A549 (cell line): Measurements from ENCODE around the gene LANCL2. TPM values are rescaled to one million over a fixed set of nuclear protein-coding genes. Genes with fewer than 3 reads are reported as not detected.
"Not testable (repeated sequence)": the region's sequence is repeated elsewhere in the genome, so short reads cannot be mapped to it uniquely, and the experiment has no call there.

Experiments
- ATAC-seq, 2 experiments: fragments of 200-7000 bp in 1 of 2; fragments of >200 bp in 1 of 2; cut with Nextera tagmentation in 1 of 2; cut with Tn5 transposase in 1 of 2; 3 replicates each; pipeline versions ENCODE4 v1.8.0 to v1.9.1; 2018 to 2020; ENCODE audit warnings: mild to moderate bottlenecking in 1 of 2, moderate library complexity in 1 of 2
- CTCF ChIA-PET: fragments of 300-600 bp; sonication (Branson Sonifier 250); formaldehyde crosslinking; extraction: SDS; loops from one replicate; lab custom pipeline; 2021; ENCODE audit warnings: antibody characterized with exemption, inconsistent platforms; lab: Yijun Ruan, JAX
- POLR2A ChIA-PET: fragments of 350-600 bp; formaldehyde crosslinking; extraction: SDS; loops from one replicate; lab custom pipeline; 2021; ENCODE audit warnings: antibody characterized with exemption, inconsistent platforms; lab: Yijun Ruan, JAX
- DNase-seq, 2 experiments: peaks; one replicate each; pipeline versions ENCODE4 v3.0.0 to v3.0.0-alpha.2; 2011 to 2016; ENCODE audit warnings: low read depth in 1 of 2, low spot score in 1 of 2
- FAIRE-seq: peaks from 2 replicates; lab custom pipeline; 2011; peaks lifted over from hg19 to GRCh38; lab: Jason Lieb, UNC
- H3K27ac ChIP-seq, 2 experiments: fragments of >200 bp; sonication (Bioruptor Twin); formaldehyde crosslinking; 3 replicates each; pipeline ENCODE4 v1.5.1; 2016 to 2017
- H3K4me1 ChIP-seq: fragments of >200 bp; sonication (Bioruptor Twin); formaldehyde crosslinking; 3 replicates; pipeline ENCODE4 v1.6.1; 2016
- H3K4me2 ChIP-seq: fragments of >200 bp; sonication (Bioruptor Twin); formaldehyde crosslinking; 3 replicates; pipeline ENCODE4 v1.6.1; 2016
- H3K4me3 ChIP-seq: fragments of >200 bp; sonication (Bioruptor Twin); formaldehyde crosslinking; 3 replicates; pipeline ENCODE4 v1.5.1; 2016
- H3K9me3 ChIP-seq: fragments of >200 bp; sonication (Bioruptor Twin); formaldehyde crosslinking; 3 replicates; pipeline ENCODE4 v1.6.1; 2016
- BHLHE40 ChIP-seq: IDR thresholded peaks from 2 replicates; pipeline ENCODE4 v1.6.1; 2012; ENCODE audit warnings: low read depth, low read length, inconsistent platforms
- CBX2 ChIP-seq: fragments of 200-600 bp; sonication (generic); IDR thresholded peaks from 2 replicates; pipeline ENCODE4 v1.6.1; 2016; ENCODE audit warnings: low read depth, mild to moderate bottlenecking, borderline replicate concordance
- CBX8 ChIP-seq: fragments of 200-600 bp; sonication (generic); IDR thresholded peaks from 2 replicates; pipeline ENCODE4 v1.6.1; 2016
- EHF ChIP-seq: fragments of 250-450 bp; sonication (Bioruptor Pico); IDR thresholded peaks from 2 replicates; pipeline ENCODE4 v1.5.0; 2020; ENCODE audit warnings: mild to moderate bottlenecking
- EHMT2 ChIP-seq: fragments of 200-600 bp; sonication (generic); IDR thresholded peaks from 2 replicates; pipeline ENCODE4 v1.6.1; 2016; ENCODE audit warnings: antibody characterized with exemption, low read depth, mild to moderate bottlenecking, moderate library complexity
- EP300 ChIP-seq, 2 experiments: fragments of >200 bp; sonication (Bioruptor Twin); formaldehyde crosslinking; IDR thresholded peaks; 2 replicates in 1 of 2; 3 replicates in 1 of 2; pipeline ENCODE4 v1.6.1; 2016 to 2017
- FOSB ChIP-seq: fragments of 250-450 bp; sonication (Bioruptor Pico); IDR thresholded peaks from 2 replicates; pipeline ENCODE4 v1.5.0; 2020; ENCODE audit warnings: mild to moderate bottlenecking, moderate library complexity
- FOSL2 ChIP-seq, 2 experiments: fragments of 450-650 bp in 1 of 2; fragments of >200 bp in 1 of 2; sonication (Bioruptor Twin) in 1 of 2; formaldehyde crosslinking; IDR thresholded peaks; 2 replicates each; pipeline versions ENCODE4 v1.5.0 to v1.6.1; 2016 to 2020; ENCODE audit warnings: mild to moderate bottlenecking in 1 of 2, moderate library complexity in 1 of 2
- GATA3 ChIP-seq: IDR thresholded peaks from 2 replicates; pipeline ENCODE4 v1.6.1; 2012; ENCODE audit warnings: borderline replicate concordance
- HDAC2 ChIP-seq: fragments of 200-600 bp; sonication (generic); IDR thresholded peaks from 2 replicates; pipeline ENCODE4 v1.6.1; 2016
- HEYL ChIP-seq: fragments of 250-450 bp; sonication (Bioruptor Pico); IDR thresholded peaks from 2 replicates; pipeline ENCODE4 v1.8.0; 2021; ENCODE audit warnings: mild to moderate bottlenecking, moderate library complexity
- JUNB ChIP-seq: fragments of >200 bp; sonication (Bioruptor Twin); formaldehyde crosslinking; IDR thresholded peaks from 2 replicates; pipeline ENCODE4 v1.6.1; 2016
- KDM1A ChIP-seq: fragments of 200-600 bp; sonication (generic); IDR thresholded peaks from 2 replicates; pipeline ENCODE4 v1.6.1; 2016; ENCODE audit warnings: low read depth, mild to moderate bottlenecking
- KDM5A ChIP-seq: fragments of 200-600 bp; sonication (generic); IDR thresholded peaks from 2 replicates; pipeline ENCODE4 v1.6.1; 2016; ENCODE audit warnings: antibody characterized with exemption, mild to moderate bottlenecking
- MAFK ChIP-seq: fragments of 450-650 bp; IDR thresholded peaks from 2 replicates; pipeline ENCODE4 v1.6.1; 2014; ENCODE audit not compliant: partially characterized antibody
- MYC ChIP-seq: IDR thresholded peaks from 2 replicates; pipeline ENCODE4 v1.6.1; 2012; ENCODE audit warnings: mild to moderate bottlenecking, inconsistent platforms, low read length, improper control_type of control experiment, borderline replicate concordance
- NFE2L2 ChIP-seq: fragments of 150-350 bp; conservative IDR thresholded peaks from 2 replicates; pipeline ENCODE4 v1.6.1; 2014; ENCODE audit warnings: low read length
- NR3C1 ChIP-seq: fragments of >200 bp; sonication (Bioruptor Twin); formaldehyde crosslinking; IDR thresholded peaks from 3 replicates; pipeline ENCODE4 v1.6.1; 2017
- PHF8 ChIP-seq: fragments of 200-600 bp; sonication (generic); IDR thresholded peaks from 2 replicates; pipeline ENCODE4 v1.6.1; 2016; ENCODE audit warnings: low read depth, mild to moderate bottlenecking, antibody characterized with exemption, moderate library complexity, borderline replicate concordance
- POLR2A ChIP-seq: IDR thresholded peaks from 2 replicates; pipeline ENCODE4 v1.6.1; 2012; ENCODE audit warnings: mild to moderate bottlenecking, low read length
- RARB ChIP-seq: fragments of 250-450 bp; sonication (Bioruptor Pico); IDR thresholded peaks from 2 replicates; pipeline ENCODE4 v1.8.0; 2021; ENCODE audit warnings: mild to moderate bottlenecking, moderate library complexity
- RFX5 ChIP-seq: fragments of 450-650 bp; IDR thresholded peaks from 2 replicates; pipeline ENCODE4 v1.7.1; 2014; ENCODE audit warnings: antibody characterized with exemption, mild to moderate bottlenecking, moderate library complexity
- SMC3 ChIP-seq: fragments of >200 bp; sonication (Bioruptor Twin); formaldehyde crosslinking; IDR thresholded peaks from 3 replicates; pipeline ENCODE4 v1.6.1; 2018; ENCODE audit warnings: inconsistent platforms
- SREBF2 ChIP-seq: fragments of 450-650 bp; IDR thresholded peaks from 2 replicates; pipeline ENCODE4 v1.6.1; 2014; ENCODE audit warnings: mild to moderate bottlenecking, moderate library complexity
- ZC3H11A ChIP-seq: fragments of 450-650 bp; IDR thresholded peaks from 2 replicates; pipeline ENCODE4 v1.6.1; 2014; ENCODE audit warnings: antibody characterized with exemption, mild to moderate bottlenecking
- ZFP36 ChIP-seq: fragments of 450-650 bp; IDR thresholded peaks from 2 replicates; pipeline ENCODE4 v1.6.1; 2014; ENCODE audit warnings: borderline replicate concordance; ENCODE audit not compliant: partially characterized antibody
- WGBS: methylation state at CpG from one replicate; pipeline ENCODE4 v1.1.6; 2017; ENCODE audit errors: missing lambda C conversion rate; 5-methylcytosine and 5-hydroxymethylcytosine counted together
- polyA plus RNA-seq, 4 experiments: library from polyadenylated mRNA; depleted of rRNA in 3 of 4; stranded (reverse); fragments of >200 nt; fragmentation: RNase III in 1 of 4; extraction: RNeasy Plus Mini Kit Qiagen cat#74134 plus additional on column Dnase treatment in 1 of 4; gene quantifications; 2 replicates in 3 of 4; 3 replicates in 1 of 4; pipeline ENCODE4 v1.2.3, GENCODE V29; 2011 to 2017
- TF ChIP-seq, protein P1 (sequence below): IDR thresholded peaks from 2 replicates; pipeline ENCODE4 v1.6.1; 2012
- TF ChIP-seq, protein P2 (sequence below): fragments of >200 bp; sonication (Bioruptor Twin); formaldehyde crosslinking; IDR thresholded peaks from 3 replicates; pipeline ENCODE4 v1.5.1; 2016
- TF ChIP-seq, protein P3 (sequence below): IDR thresholded peaks from 2 replicates; pipeline ENCODE4 v1.6.1; 2012
- TF ChIP-seq, protein P4 (sequence below): fragments of >200 bp; sonication (Bioruptor Twin); formaldehyde crosslinking; IDR thresholded peaks from 2 replicates; pipeline ENCODE4 v1.6.1; 2016
- TF ChIP-seq, protein P5 (sequence below): fragments of 150-350 bp; IDR thresholded peaks from 2 replicates; pipeline ENCODE4 v1.6.1; 2014; ENCODE audit warnings: low read depth, mild to moderate bottlenecking, low read length

LANCL2 gene
- polyA plus RNA-seq, 2 of the 4 experiments (the other 2 are of a cell fraction), result 8.0 to 12.4 TPM

DNA sequence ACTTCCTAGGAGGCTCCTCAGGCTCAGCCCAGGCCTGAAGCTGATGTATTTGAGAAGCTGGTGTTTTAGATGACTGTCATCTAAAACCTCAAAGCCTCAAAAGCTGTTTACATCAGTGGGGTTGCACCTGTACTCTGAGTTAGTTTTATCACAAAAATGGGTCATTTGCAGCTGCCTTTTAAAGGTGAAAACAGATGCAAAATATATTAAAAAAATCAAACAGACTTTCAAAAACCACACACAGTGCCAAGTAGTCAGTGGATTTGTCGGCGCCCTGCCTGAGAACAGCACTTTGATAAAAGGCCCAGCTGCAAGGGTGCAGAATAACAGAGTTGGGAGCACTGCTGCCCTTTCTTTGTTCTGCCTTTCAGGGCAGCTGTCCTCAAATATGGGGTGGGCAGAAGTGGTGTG lies 104.1 kb downstream of the LANCL2 start:
- H3K4me2 ChIP-seq, result no peak overlapping the region
- peaks cover 14% of the 10 kb centered on the region for H3K9me3 ChIP-seq
- TF ChIP-seq MAFK (no peak), EHMT2 (no peak), CBX2 (no peak), HDAC2 (no peak), ZFP36 (no peak), JUNB (no peak), BHLHE40 (no peak), KDM5A (no peak), RFX5 (no peak), POLR2A (no peak), GATA3 (no peak), FOSL2 (IDR thresholded peaks at IDR 0.05) (no peak), FOSL2 (CRISPR knock-in tag; IDR thresholded peaks at IDR 0.05) (no peak), KDM1A (no peak), HEYL (no peak), PHF8 (no peak), NR3C1 (no peak)
- TF ChIP-seq, protein P1, sequence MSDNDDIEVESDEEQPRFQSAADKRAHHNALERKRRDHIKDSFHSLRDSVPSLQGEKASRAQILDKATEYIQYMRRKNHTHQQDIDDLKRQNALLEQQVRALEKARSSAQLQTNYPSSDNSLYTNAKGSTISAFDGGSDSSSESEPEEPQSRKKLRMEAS, result no peak
- TF ChIP-seq, protein P2, sequence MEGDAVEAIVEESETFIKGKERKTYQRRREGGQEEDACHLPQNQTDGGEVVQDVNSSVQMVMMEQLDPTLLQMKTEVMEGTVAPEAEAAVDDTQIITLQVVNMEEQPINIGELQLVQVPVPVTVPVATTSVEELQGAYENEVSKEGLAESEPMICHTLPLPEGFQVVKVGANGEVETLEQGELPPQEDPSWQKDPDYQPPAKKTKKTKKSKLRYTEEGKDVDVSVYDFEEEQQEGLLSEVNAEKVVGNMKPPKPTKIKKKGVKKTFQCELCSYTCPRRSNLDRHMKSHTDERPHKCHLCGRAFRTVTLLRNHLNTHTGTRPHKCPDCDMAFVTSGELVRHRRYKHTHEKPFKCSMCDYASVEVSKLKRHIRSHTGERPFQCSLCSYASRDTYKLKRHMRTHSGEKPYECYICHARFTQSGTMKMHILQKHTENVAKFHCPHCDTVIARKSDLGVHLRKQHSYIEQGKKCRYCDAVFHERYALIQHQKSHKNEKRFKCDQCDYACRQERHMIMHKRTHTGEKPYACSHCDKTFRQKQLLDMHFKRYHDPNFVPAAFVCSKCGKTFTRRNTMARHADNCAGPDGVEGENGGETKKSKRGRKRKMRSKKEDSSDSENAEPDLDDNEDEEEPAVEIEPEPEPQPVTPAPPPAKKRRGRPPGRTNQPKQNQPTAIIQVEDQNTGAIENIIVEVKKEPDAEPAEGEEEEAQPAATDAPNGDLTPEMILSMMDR, result no peak
- TF ChIP-seq, protein P3, sequence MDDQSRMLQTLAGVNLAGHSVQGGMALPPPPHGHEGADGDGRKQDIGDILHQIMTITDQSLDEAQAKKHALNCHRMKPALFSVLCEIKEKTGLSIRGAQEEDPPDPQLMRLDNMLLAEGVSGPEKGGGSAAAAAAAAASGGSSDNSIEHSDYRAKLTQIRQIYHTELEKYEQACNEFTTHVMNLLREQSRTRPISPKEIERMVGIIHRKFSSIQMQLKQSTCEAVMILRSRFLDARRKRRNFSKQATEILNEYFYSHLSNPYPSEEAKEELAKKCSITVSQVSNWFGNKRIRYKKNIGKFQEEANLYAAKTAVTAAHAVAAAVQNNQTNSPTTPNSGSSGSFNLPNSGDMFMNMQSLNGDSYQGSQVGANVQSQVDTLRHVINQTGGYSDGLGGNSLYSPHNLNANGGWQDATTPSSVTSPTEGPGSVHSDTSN, result no peak
- FAIRE-seq (no peak), DNase-seq (no peak), ATAC-seq (no peak)
- CTCF ChIA-PET, result interaction anchor here (0.9 kb wide), 2 partner anchors 10 to 11 kb away, joined by 3 read pairs; no protein-coding TSS in a partner anchor
- H3K4me3 ChIP-seq, result no peak overlapping the region
- H3K27ac ChIP-seq, result no peak overlapping the region
- POLR2A ChIA-PET, result no interaction called here
- 96% methylated on average over 2 of the region's 2 CpGs for WGBS
- no peaks in the 10 kb centered on the region for H3K4me1 ChIP-seq

DNA sequence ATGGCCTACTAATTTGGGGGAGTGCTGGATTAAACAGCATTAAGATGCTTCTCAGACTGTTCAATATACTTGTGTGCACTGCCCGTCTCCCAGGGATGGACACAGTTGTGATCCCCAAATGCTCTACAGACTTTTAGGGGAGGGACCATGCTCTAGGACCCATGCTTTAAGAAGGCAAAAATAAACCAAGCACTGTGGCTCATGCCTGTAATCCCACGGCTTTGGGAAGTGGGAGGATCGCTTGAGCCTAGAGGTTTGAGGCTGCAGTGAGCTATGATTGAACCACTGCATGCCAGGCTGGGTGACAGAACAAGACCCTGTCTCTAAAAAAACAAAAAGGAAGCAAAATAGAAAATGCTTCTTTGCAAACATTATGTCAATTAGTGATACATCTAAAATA lies 104.6 kb downstream of the LANCL2 start:
- Histone ChIP-seq H3K27ac (no peak overlapping the region), H3K4me1 (no peaks in the 10 kb centered on the region), H3K4me3 (no peak overlapping the region), H3K9me3 (peaks cover 12% of the 10 kb centered on the region)
- DNase-seq (no peak), ATAC-seq (no peak), FAIRE-seq (no peak)
- WGBS, result 80% methylated on average over 2 of the region's 3 CpGs
- ChIA-PET CTCF (interaction anchor here (0.9 kb wide), 1 partner anchor 10 kb away, joined by 3 read pairs; no protein-coding TSS in a partner anchor), POLR2A (no interaction called here)
- TF ChIP-seq, protein P4, sequence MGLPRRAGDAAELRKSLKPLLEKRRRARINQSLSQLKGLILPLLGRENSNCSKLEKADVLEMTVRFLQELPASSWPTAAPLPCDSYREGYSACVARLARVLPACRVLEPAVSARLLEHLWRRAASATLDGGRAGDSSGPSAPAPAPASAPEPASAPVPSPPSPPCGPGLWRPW, result no peak
- TF ChIP-seq, all 56 proteins: peak for 0
- no peak overlapping the region for H3K4me2 ChIP-seq

DNA sequence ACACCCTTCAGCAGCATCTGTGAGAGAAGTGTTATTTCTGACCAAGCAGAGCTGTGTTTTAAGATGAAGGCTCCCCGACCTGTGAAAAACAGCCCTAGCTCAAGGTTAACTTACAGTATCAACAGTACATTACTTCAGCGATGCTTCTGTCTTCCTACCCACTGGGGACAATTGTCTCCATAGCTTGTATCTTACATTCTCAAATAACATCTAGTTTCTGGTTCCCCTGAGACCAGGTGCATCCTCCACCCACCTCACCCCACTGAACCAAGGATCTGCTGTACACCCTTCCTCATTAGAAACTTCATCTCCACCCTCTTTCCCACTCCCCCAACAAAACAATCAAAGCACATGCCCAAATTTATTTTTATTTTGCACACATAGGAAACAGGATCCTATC lies 105.1 kb downstream of the LANCL2 start:
- no peak overlapping the region for H3K27ac ChIP-seq
- no peaks in the 10 kb centered on the region for H3K4me1 ChIP-seq
- 76% methylated on average over 2 of the region's 2 CpGs for WGBS
- DNase-seq, result no peak
- no peak overlapping the region for H3K4me3 ChIP-seq
- H3K9me3 ChIP-seq, result peaks cover 12% of the 10 kb centered on the region
- H3K4me2 ChIP-seq, result no peak overlapping the region
- POLR2A ChIA-PET, result no interaction called here
- TF ChIP-seq ZFP36, result no peak
- no peak for TF ChIP-seq ZC3H11A
- no peak for TF ChIP-seq CBX8
- TF ChIP-seq GATA3, result no peak
- no peak for TF ChIP-seq EHF
- TF ChIP-seq POLR2A, result no peak
- no peak for TF ChIP-seq NFE2L2
- TF ChIP-seq NR3C1, result no peak
- TF ChIP-seq, protein P1, result no peak
- no peak for TF ChIP-seq RFX5
- no peak for TF ChIP-seq SREBF2
- TF ChIP-seq, protein P5, sequence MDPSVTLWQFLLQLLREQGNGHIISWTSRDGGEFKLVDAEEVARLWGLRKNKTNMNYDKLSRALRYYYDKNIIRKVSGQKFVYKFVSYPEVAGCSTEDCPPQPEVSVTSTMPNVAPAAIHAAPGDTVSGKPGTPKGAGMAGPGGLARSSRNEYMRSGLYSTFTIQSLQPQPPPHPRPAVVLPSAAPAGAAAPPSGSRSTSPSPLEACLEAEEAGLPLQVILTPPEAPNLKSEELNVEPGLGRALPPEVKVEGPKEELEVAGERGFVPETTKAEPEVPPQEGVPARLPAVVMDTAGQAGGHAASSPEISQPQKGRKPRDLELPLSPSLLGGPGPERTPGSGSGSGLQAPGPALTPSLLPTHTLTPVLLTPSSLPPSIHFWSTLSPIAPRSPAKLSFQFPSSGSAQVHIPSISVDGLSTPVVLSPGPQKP, result no peak
- no peak for TF ChIP-seq EP300 (IDR thresholded peaks at IDR 0.05)
- no peak for TF ChIP-seq BHLHE40
- TF ChIP-seq MYC, result no peak
- no peak for TF ChIP-seq SMC3
- no peak for TF ChIP-seq FOSB (CRISPR knock-in tag)
- TF ChIP-seq RARB (CRISPR knock-in tag), result no peak
- CTCF ChIA-PET, result no interaction called here
- no peak for FAIRE-seq
- no peak for ATAC-seq

DNA sequence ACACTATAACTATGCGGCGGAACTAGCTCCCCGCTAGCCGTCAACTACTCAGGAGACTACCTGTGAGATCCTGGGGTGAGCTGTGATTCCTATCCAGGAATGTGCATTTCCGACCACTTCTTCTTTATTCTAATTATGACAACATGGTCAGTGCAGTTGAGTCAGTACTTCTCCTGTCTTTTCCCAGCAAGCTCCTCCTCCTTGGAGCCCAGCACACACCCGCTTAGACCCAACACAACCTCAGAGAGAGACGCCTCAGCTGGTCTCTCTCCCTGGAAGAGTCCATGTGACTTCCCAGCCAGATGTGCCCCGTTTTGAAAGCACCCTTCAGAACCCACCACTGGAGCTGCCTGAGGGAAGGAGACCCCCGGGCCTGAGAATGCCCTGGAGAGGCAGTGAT lies 106.5 kb downstream of the LANCL2 start:
- ATAC-seq, DNase-seq, H3K9me3 ChIP-seq, H3K4me1 ChIP-seq, FAIRE-seq, H3K4me2 ChIP-seq, POLR2A ChIA-PET, H3K27ac ChIP-seq, CTCF ChIA-PET, H3K4me3 ChIP-seq: not testable (repeated sequence)
- WGBS, result 72% methylated on average over 3 of the region's 9 CpGs
